ENCODE data around the gene OR4A47.
"Not testable (repeated sequence)": the region's sequence is repeated elsewhere in the genome, so short reads cannot be mapped to it uniquely, and the experiment has no call there.

Gene OR4A47

DNA sequence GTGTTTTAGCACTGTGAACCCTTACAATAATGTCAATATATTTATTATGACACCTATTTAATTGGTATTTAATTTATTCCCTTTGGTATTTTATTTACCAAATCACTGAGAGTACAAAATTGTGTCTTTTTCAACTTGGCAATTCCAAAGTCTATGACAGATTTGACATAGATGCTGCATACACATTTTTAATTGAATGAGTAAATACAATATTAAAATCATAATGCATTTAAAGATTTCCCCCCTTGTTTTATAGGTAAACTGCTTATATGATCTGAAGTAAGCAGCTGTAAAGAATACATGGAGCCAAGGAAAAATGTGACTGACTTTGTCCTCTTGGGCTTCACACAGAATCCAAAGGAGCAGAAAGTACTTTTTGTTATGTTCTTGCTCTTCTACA, at the start of gene OR4A47:
Gene OR4A47 (plus strand): TSS at position 301 of the 400 bp plus-strand sequence. CDS start 0 bp downstream, at position 301.
- not testable (repeated sequence) for H3K36me3 Mint-ChIP-seq; H3K27me3 Mint-ChIP-seq; ATAC-seq (ENCODE audit: low read depth); DNase-seq (ENCODE audit: low spot score in 2 of 2); H3K27ac Mint-ChIP-seq; H3K4me1 Mint-ChIP-seq; H3K9me3 Mint-ChIP-seq; H3K4me3 Mint-ChIP-seq

DNA sequence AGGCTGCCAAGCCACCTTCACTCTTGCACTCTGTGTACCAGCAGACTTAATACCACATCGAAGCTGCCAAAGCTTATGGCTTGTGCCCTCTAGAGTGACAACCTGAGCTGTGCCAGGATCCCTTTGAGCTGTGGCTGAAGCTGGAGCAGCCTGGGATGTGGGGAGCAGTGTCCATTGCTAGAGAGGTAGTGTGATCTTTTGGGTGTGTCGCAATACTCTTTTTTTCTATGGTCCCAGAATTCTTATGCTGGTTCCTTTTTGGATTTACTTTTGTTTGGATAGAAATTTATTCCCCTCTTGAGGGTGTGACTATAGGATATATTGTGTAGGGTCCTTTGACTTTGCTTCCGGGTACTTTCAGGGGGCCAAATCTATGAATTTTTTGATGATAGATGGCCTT, 32.7 kb upstream of the OR4A47 start:
- not testable (repeated sequence) for H3K4me1 Mint-ChIP-seq; H3K27me3 Mint-ChIP-seq; ATAC-seq (ENCODE audit: low read depth); DNase-seq (ENCODE audit: low spot score in 2 of 2); H3K4me3 Mint-ChIP-seq; H3K36me3 Mint-ChIP-seq; H3K27ac Mint-ChIP-seq
- H3K9me3 Mint-ChIP-seq: peaks cover 11% of the 10 kb centered on the region

DNA sequence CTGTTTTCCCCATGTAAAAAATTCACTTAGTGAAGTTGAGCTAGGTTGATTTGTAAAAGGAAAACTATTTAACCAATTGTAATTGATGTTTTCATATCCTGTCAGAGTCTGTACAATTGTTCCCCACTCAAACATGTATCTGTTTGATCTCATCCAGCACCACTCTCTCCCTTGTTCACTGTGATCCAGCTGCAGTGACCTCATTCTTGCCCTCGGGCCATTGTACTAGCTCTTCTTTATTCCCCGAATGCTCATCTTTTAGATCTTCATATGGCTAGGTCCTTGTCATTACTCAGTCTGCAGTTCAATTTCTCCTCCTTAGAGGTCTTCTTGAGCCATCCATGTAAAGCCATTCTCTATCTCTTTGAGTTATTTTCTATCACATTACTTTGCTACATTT, 14.6 kb upstream of the OR4A47 start:
- not testable (repeated sequence) for H3K4me3 Mint-ChIP-seq, H3K27ac Mint-ChIP-seq, H3K36me3 Mint-ChIP-seq

DNA sequence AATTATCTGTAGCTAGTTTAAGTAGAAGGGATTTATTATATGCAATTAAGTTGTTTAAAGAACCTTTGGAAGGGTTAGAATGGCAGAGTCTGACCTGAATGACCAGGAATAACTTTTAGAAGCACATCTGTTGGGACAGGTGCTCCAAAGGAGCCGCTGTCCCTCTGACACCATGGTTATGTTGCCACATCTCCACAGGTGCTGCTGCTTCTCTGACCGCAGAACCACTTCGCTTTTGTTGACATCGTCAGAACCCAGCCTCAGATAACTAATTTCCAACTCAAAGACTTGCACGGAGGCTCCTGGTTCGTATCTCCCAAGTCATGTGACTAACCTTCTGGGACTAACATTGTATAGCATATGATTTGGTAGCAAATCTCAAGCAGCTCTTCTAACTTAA, 13.9 kb upstream of the OR4A47 start:
- not testable (repeated sequence) for H3K4me1 Mint-ChIP-seq

More for the DNA sequence above, 14.6 kb upstream of the OR4A47 start:
- not testable (repeated sequence) for ATAC-seq (ENCODE audit: low read depth); DNase-seq (ENCODE audit: low spot score in 2 of 2); H3K27me3 Mint-ChIP-seq; H3K9me3 Mint-ChIP-seq; H3K4me1 Mint-ChIP-seq

GRCh38 chr11:48506169-48506568, 17.6 kb downstream of the OR4A47 start:
- not testable (repeated sequence) for H3K9me3 Mint-ChIP-seq; H3K4me3 Mint-ChIP-seq; H3K27me3 Mint-ChIP-seq; H3K27ac Mint-ChIP-seq; H3K36me3 Mint-ChIP-seq; DNase-seq (ENCODE audit: low spot score in 2 of 2); H3K4me1 Mint-ChIP-seq; ATAC-seq (ENCODE audit: low read depth)

More for the DNA sequence above, 13.9 kb upstream of the OR4A47 start:
- DNase-seq (ENCODE audit: low spot score in 2 of 2); H3K27me3 Mint-ChIP-seq; H3K27ac Mint-ChIP-seq; H3K9me3 Mint-ChIP-seq; ATAC-seq (ENCODE audit: low read depth); H3K36me3 Mint-ChIP-seq; H3K4me3 Mint-ChIP-seq: not testable (repeated sequence)

GRCh38 chr11:48538991-48539390, 50.4 kb downstream of the OR4A47 start:
- peaks cover 2% of the 10 kb centered on the region for H3K9me3 Mint-ChIP-seq
- DNase-seq (ENCODE audit: low spot score in 2 of 2) (no peak), ATAC-seq (ENCODE audit: low read depth) (no peak)
- H3K4me3 Mint-ChIP-seq: no peak overlapping the region
- no peak overlapping the region for H3K27ac Mint-ChIP-seq
- H3K27me3 Mint-ChIP-seq: no peaks in the 10 kb centered on the region
- H3K36me3 Mint-ChIP-seq: no peaks in the 10 kb centered on the region
- H3K4me1 Mint-ChIP-seq: no peaks in the 10 kb centered on the region

All from memory B cell (primary cell).